COLO668 (cell line): Measurements from ENCODE around the gene MMP23B.
A peak's percentile ranks its signal among the peaks of the same experiment; 100 is the strongest.
"Not testable (repeated sequence)": the region's sequence is repeated elsewhere in the genome, so short reads cannot be mapped to it uniquely, and the experiment has no call there.

Source experiments
- DNase-seq: peaks from one replicate; lab custom pipeline; 2025; ENCODE audit not compliant: unreplicated experiment; lab: John Stamatoyannopoulos, UW

MMP23B gene

DNA sequence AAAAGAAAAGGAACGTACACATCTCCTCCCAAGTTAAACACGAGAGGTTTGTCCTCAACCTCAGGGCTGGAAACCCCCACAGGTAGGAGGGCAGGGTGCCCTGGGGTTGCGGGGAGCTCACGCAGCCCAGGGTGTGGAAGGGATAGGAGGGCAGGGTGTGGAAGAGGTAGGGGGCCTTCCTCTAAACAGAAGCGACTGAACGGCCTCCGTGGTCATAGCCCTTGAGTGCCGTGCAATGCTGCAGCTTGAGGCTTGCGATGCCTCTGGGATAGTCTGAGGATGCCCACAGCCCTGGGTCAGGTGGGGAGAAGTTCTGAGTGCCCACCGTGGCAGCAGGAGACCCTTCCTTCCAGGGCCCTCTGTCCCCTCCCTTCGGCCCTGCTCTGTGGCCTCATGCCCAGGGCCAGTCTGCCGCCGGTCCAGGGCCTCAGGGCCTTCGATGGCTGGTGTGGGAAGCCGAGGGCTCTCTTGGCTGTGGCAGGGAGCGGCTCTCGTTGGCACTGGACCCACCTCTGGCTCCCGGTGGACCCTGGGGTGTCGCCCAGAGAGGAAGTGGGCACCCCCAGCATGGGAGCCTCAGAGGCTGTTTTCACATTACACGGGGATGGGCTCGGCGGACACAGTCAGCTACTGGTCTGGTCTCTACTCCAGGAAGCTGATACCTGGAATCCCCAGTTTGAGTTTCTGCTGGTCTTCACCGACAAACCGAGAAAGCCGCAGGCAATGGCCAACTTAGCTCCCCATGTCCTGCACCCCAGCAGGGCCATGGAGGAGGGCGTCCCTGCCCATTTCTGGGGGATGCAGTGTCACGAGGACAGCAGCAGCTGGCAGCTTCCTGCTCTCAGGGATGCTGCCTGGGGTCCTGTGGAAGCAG is 33.2 kb downstream of the MMP23B start:
- DNase-seq, result no peak

GRCh38 chr1:1665815-1666251 is 33.9 kb downstream of the MMP23B start:
- DNase-seq, result peak; percentile 38

DNA sequence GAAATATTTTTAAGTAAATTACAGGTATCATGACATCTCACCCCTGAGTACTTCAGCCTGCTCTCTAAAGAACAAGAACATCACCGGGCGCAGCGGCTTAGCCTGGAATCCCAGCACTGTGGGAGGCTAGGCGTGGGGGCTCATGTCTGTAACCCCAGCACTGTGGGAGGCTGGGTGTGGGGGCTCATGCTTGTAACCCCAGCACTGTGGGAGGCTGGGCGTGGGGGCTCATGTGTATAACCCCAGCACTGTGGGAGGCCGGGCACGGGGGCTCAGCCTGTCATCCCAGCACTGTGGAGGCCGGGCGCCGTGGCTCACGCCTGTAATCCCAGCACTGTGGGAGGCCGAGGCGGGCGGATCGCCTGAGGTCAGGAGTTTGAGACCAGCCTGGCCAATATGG is 34.6 kb downstream of the MMP23B start:
- no peak for DNase-seq

DNA sequence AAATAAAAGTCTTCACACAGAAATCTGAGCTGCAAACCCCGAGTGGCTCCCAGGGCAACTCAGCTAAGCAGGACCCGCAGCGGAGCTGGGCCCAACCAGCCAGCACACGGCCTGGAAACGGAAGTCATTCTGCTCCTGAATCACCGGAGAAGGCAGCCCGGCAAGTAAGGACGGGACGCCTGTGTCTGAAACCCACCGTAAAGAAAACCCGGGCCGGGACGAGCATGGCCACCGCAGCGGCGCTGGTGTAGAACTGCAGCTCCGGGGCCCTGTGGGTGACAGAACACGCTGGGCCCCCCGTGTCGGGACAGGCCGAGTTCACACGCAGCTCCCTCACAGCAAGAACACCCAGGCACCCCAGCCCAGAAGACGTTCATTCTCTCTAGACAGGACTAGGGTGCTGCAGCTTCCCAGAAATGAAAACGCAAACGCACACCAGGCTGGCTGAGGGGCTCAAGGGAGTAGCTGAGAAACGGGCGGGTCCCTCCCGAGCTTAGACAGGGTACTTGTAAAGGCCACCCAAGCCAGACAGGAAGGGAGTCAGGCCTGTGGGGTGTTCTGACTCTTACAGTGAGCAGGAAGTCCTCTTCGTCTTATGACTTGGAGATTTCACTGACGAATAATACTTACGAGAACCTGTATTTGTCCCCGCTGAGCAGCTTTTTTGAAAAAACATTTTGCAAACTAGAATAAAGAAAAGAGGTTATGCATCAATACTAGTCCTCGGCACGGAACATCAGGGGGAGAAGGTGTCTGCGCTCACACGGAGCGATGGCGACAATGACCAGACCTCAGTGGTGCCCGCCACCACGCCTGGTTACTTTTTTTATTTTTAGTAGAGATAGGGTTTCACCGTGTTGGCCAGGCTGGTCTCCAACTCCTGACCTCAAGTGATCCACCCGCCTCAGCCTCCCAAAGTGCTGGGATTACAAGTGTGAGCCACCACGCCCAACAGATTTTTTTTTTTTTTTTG is 37.8 kb downstream of the MMP23B start:
- DNase-seq, result no peak

DNA sequence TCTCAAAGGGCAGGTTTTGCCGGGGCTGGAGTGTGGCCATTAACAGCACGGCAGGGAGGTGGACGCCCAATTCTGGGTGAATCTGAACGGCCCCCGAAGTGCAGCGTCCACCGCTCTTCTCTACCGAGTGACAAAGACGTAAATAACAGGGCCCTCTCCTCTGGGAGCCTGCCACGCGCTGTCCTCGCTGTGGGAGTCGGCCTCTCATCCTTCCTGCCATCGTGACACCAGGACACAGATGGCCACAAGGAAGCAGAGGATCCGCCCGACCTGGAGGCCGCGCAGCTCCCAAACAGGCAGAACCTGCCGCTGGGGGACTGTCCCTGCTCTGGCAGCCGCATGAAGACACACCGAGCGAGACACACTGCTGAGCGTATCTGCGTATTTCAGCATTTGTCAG is 38.9 kb downstream of the MMP23B start:
- DNase-seq, result no peak

- DNase-seq, result no peak
Measured at GRCh38 chr1:1671365-1672119, 39.6 kb downstream of the MMP23B start.

- DNase-seq, result no peak
Measured at GRCh38 chr1:1672181-1672965, 40.4 kb downstream of the MMP23B start.

DNA sequence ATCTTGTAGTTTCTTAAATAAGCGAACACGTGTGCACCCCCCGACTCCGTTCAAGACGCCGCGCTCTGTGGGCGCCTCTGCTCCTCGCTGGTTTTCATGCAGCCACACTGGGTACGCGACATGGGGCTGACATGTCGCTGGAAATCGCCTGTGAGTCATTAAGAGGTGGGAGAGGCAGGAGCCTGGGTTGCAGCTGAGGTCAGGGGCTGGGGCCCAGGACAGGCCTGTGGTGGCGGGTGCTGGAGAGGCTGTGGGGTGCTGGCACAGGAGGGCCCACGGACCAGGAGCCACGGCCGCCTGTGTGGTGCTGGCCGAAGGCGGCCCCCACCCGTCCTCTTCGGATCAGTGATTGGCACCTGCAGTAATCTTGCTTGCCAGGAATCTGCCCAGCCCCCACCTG is 42.8 kb downstream of the MMP23B start:
- DNase-seq, result not testable (repeated sequence)

GRCh38 chr1:1675218-1675617 is 43.2 kb downstream of the MMP23B start:
- not testable (repeated sequence) for DNase-seq

DNA sequence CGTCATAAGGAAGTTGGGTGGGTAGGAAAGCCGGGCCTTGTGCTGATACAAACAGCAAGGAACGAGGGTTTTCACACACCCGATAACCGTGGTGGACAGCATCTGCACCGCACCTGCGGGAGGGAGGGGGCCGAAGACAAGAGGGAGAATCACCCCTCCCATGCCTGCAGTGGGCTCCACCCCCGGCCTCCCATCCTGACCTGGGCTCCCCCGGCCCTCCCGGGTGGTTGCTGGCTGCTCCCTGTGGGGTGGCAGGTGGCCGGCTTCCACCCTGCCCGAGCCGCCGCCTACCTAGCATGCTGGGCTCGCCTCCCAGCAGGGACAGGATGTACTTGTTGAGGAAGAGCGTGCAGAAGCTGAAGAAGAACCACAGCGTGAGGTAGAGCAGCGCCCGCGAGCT is 44.1 kb downstream of the MMP23B start:
- not testable (repeated sequence) for DNase-seq

GRCh38 chr1:1677718-1678580 is 46.0 kb downstream of the MMP23B start:
- DNase-seq, result no peak

- DNase-seq, result no peak
Measured at GRCh38 chr1:1678581-1679380, 46.8 kb downstream of the MMP23B start.

DNA sequence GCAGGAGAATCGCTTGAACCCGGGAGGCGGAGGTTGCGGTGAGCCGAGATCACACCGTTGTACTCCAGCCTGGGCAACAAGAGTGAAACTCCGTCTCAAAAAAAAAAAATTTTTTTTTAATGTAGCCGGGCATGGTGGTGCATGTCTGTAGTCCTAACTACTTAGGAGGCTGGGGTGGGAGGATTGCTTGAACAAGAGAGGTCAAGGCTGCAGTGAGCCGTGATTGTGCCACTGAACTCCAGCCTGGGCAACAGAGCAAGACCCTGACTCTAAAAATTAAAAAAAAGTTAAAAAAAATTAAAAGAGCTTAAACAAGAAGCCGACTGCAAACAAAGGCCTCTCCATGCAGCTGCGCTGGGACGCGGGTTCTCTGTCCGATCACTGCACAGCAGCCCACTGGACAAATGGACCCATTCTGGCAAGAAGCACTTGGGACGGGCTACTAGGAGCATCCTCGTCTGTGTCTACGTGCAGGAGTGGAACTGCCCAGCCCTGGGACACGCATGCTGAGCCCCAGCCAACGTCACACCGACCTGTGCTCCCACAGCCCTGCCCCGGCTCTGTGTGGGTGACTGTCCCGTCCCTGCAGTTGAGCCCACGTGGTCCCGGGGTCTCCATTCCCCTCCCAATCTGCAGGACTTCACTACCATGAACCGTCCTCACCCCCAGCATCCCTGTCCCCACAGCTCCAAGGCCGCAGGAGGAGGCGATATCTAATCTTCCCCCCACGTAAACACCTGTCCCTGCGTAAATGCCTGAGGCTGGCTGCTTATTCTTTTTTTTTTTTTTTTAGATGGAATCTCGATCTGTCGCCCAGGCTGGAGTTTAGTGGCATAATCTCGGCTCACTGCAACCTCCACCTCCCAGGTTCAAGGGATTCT is 48.3 kb downstream of the MMP23B start:
- DNase-seq, result no peak

- no peak for DNase-seq
Measured at GRCh38 chr1:1680912-1681273, 48.9 kb downstream of the MMP23B start.

DNA sequence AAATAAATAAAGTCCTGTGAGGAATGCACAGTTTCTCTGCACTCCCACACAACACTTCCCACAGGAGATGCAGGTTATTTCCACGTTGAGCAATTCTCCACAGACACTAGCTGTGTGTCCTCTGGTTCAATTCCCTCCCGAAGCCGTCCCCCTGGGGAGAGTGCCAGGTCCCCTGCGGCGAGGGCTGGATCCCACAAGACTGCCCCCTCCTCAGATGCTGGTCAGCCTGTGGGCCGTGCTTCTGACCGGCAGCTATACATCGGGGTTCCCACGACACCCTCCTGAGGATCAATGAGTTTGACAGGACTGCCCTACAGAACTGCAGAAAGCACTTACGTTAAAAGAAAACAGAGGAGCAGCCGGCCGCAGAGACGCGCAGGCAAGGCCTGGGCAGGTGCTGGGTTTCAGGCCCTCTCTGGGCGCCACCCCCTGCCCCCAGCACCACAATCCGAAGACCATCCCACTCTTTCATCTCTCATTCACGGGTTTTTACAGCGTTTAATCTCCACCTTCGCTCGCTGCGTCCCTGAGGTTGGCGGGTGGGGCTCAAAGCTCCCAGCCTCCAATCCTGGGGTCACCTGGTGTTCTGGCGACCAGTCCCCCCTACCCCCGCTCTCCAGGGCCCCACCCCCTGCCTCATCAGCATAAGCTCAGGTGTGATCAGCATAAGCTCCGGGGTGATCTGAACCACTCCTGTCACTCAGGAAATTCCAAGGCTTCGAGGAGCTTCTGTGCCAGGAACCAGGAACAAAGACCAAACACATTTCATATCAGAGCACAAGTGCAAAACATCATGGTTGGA is 51.3 kb downstream of the MMP23B start:
- DNase-seq, result no peak
